GM18951 (cell line): Measurements from ENCODE around the gene CHRNE.

Experiments used
- POLR2A ChIP-seq: IDR thresholded peaks from 4 replicates; pipeline ENCODE4 v1.6.1; 2011; ENCODE audit warnings: mild to moderate bottlenecking; ENCODE audit not compliant: insufficient read length, insufficient read depth; ENCODE audit errors: extremely low read depth
- in situ Hi-C: fragments of 300-500 bp; cut with MboI; formaldehyde crosslinking; loops from one replicate; pipeline ENCODE4 v1.12.0; 2022; ENCODE audit warnings: low sequenced_read_pairs, mixed read lengths, inconsistent platforms; ENCODE audit not compliant: unreplicated experiment

CHRNE gene

GRCh38 chr17:4945176-4945943 lies 42.5 kb upstream of the CHRNE start:
- TF ChIP-seq POLR2A, result peak; percentile 60
- in situ Hi-C loops, result no loop called here

- TF ChIP-seq POLR2A, result no peak
- in situ Hi-C loops, result no loop called here
Measured at GRCh38 chr17:4944554-4945175, 41.8 kb upstream of the CHRNE start.

DNA sequence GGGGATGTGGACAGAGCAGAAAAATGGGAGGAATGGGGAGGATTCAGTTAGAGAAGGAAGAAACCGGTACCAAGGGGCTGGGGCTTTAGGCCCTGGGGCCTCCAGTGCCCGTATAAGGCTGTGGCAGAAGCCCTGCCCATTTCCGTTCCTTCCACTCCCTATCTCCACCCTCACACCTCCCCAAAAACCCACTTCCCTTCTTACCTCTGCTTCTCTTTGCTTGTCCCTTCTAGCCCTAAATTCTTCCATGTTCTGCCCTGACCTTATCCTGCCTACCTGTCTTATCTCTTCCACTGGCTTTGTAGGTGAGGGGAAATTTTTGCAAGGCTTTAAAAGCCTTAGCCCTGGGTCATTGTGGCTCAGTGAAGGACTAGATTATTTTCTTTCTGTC lies 41.3 kb upstream of the CHRNE start:
- in situ Hi-C loops, result no loop called here

DNA sequence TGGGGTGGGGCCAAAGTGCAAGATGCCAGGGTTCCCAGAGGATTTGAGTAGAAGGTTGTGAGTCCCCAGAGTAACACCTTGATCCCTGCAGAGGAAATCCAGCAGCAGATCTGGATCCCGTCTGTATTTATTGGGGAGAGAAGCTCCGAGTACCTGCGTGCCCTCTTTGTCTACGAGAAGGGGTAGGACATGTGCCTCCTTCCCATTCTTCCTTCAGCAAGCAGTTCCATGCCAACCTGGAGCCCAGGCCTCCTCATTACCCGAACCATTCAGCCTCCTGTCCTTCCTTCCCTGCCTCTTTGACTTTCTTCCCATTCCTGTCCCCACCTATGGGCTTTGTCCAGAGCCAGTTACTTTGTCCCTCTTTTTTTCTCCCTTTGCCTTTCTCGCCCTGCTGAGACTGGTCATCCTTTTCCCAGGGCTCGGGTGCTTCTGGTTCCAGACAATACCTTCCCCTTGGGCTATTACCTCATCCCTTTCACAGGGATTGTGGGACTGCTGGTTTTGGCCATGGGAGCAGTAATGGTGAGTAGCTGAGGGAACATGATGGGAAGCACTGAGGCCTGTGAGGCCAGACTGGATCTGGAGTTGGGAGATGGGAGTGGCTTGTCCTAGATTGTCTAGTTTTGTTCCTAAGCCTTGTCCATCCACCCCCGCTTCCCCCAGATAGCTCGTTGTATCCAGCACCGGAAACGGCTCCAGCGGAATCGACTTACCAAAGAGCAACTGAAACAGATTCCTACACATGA lies 40.0 kb upstream of the CHRNE start:
- in situ Hi-C loops, result no loop called here
- no peak for TF ChIP-seq POLR2A

More for the DNA sequence above, 41.3 kb upstream of the CHRNE start:
- TF ChIP-seq POLR2A, result peak; percentile 33

- no peak for TF ChIP-seq POLR2A
- in situ Hi-C loops, result no loop called here
Measured at GRCh38 chr17:4941319-4941610, 38.4 kb upstream of the CHRNE start.

GRCh38 chr17:4940555-4941318 lies 37.8 kb upstream of the CHRNE start:
- TF ChIP-seq POLR2A, result no peak
- in situ Hi-C loops, result no loop called here

GRCh38 chr17:4939796-4940554 lies 37.1 kb upstream of the CHRNE start, which contains the start of the genes RNF167 and SLC25A11:
Gene RNF167 (plus strand): TSS chr17:4940268. CDS start chr17:4940910, 642 bp downstream.
Gene SLC25A11 (minus strand): TSS chr17:4940046. CDS start chr17:4939910, 136 bp downstream.
- in situ Hi-C loops, result no loop called here

GRCh38 chr17:4939546-4939795 lies 36.6 kb upstream of the CHRNE start:
- in situ Hi-C loops, result no loop called here
- no peak for TF ChIP-seq POLR2A

More at GRCh38 chr17:4939796-4940554, 37.1 kb upstream of the CHRNE start, which contains the start of the genes RNF167 and SLC25A11:
- TF ChIP-seq POLR2A, result peak; percentile 97

GRCh38 chr17:4938688-4939545 lies 36.0 kb upstream of the CHRNE start:
- in situ Hi-C loops, result no loop called here

DNA sequence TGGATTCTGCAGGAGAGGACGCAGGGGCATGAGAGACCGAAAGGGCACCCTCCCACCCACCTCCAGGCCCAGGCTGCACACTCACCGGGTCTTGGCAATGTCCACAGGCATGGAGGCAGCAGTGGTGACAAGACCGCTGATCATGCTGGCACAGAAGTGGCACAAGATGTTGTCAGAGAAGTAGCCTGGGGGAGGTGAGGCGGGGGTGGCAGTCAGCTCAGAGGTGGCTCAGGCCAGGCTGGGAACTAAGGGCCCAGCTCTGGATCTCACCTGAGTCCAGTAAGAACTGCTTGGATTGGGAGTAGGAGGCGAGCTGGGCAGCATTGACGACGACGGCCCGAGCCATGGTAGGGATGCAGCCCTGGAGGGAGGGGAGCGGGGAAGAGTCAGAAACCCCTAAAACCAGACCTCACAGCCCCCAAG lies 35.2 kb upstream of the CHRNE start:
- in situ Hi-C loops, result no loop called here
- no peak for TF ChIP-seq POLR2A

More at GRCh38 chr17:4938688-4939545, 36.0 kb upstream of the CHRNE start:
- TF ChIP-seq POLR2A, result no peak

DNA sequence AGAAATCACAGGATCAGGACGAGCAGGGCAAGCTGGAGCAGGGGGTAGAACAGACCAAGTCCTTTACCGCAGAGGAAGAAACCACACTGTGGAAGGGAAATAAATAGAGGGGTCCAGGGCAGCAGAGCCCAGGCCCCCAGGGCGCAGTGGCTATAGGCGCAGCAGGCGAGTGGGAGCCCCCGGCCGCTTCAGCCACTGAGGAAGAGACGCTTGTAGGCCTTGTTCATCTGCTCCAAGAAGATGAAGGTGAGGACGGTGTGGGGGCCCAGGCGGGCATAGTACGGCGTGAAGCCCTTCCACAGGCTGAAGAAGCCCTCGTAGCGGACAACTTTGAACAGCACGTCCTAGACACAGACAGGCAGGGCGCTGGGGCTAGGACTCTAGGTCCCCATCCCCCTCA lies 34.7 kb upstream of the CHRNE start:
- in situ Hi-C loops, result no loop called here

DNA sequence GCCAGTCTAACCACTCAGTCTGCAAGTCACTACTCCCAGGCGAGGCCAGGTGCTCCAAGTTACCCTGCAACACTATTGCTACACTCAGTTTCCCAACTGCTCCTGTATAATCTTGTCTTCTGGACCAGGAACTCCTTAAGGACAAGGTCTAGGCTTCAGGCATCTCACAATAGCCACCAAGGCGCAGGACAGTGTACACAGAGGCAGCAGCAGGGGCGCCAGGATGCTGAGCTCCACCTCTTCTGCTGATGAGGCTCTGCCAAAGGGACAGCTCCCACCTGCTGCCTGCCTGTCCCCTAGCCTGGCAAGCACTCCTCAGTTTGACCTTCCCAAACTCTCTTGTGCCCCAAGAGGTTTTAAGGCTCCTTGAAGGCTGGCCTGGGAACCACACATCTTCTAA lies 33.5 kb upstream of the CHRNE start:
- in situ Hi-C loops, result no loop called here
- no peak for TF ChIP-seq POLR2A

More for the DNA sequence above, 34.7 kb upstream of the CHRNE start:
- no peak for TF ChIP-seq POLR2A

- no peak for TF ChIP-seq POLR2A
Measured at GRCh38 chr17:4935650-4936049, 32.8 kb upstream of the CHRNE start.

More at GRCh38 chr17:4935650-4936049, 32.8 kb upstream of the CHRNE start:
- in situ Hi-C loops, result no loop called here
